ENCODE measurements around the gene WDR7.

- TF ChIP-seq CTCF (IDR thresholded peaks at IDR 0.05) (no peak), POLR2A (IDR thresholded peaks at IDR 0.05) (no peak)
Observed at GRCh38 chr18:57030417-57030816, 379.3 kb downstream of the WDR7 start.
